GM23248 (cell line): Measurements from ENCODE around the gene SLC12A3.

Experiments used
- EZH2 ChIP-seq: fragments of 200-600 bp; sonication (generic); IDR thresholded peaks from 2 replicates; pipeline ENCODE4 v1.6.1; 2018; ENCODE audit warnings: antibody characterized with exemption, mild to moderate bottlenecking; ENCODE audit not compliant: insufficient read depth, poor library complexity, severe bottlenecking
- EZH2phosphoT487 ChIP-seq: fragments of 200-600 bp; sonication (generic); IDR thresholded peaks from 2 replicates; pipeline ENCODE4 v1.6.1; 2018; ENCODE audit warnings: antibody characterized with exemption, moderate library complexity, mild to moderate bottlenecking, low read depth; ENCODE audit not compliant: insufficient read depth

DNA sequence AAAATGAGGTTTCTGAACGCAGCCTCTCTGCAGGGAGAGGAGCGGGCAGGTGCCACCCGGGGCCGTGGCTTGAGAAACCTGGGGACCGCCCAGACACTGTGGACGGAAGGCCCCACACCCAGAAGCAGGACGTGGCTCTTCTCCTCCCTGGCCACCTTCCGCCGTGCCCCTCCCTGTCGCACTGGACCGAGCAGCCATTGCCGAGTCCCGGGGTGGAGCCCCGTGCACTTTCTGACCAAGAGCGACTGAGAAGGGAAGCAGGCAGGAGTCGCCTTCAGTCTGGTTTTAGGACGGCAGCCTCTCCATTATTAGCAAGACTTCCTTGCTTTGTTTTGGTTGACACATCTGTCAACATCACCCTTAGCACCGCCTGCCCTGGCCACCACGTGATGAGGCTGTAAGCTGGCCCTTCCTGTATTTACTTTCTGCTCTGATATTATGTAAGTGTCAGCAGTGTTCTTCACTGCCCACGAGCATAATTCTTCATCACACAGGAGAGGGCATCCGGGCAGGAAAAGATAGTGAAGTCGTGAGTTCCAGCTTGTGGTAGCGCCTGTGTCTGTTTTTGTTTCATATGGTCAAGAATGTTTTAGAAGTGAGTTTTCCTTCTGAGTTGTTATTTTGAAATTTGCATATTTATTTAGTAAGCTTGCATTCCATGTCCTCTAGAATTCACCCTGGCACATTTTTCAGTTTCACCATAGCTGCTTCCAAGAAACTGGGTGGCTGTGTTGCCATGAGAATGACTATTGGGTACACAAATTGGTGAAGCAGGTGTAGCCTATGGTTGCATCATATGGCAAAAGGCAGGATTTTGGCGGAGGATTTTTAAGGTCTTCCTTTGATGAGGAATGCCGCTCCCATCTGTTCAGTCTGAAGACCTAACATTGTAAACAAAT, 68.0 kb downstream of the SLC12A3 start:
- TF ChIP-seq EZH2 (no peak), EZH2phosphoT487 (no peak)
